ENCODE measurements around the gene SERPINB10.

The SERPINB10 gene

DNA sequence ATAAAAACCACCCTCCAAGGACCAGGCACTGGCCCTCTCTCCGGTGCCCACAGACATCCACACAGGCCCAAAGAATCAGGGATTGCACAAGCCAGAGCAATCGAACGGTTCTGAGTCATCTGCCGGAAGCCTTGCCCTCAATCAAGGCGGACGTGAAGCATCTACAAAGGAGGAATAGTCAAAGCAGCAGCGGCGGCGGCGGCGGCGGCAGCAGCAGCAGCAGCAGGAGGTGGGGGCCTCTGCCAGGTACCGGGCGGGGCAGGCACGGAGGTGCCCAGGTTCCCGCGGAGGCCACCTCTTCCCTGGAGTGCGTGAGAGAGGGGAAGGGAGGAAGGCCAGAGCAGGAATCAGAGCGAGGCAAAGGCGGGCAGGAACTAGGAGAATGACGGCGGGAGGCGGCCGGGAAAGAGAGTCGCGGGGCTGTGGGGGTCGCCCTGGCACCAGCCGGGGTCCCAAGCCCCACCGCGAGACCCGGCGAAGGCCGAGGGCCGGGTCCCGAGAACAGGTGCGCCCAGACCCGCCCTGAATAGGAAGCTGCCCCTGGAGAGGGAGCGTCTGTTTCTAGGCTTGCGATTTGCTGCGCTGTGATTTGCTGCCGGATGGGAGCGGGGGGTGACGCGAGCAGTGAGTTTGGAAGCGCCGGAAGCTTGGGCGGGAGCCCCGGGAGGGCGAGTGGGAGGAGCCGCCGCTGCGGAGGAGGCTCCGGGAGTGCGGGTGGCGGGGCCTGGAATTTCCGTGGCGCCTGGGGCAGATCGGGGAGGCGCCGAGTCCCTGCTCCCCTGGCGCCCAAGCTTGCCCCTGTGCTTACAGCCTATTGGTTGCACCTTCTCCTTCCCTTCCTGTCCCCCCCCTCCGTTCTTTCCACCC lies 62.4 kb downstream of the SERPINB10 start, which contains the start of gene SERPINB8:
Gene SERPINB8 (plus strand): TSS at position 140 of the 867 bp plus-strand sequence. CDS start 8,228 bp downstream, outside the sequence.
- Histone ChIP-seq H3K4me3 (replicated peaks; ENCODE audit: insufficient read depth, low read length) (peak within 1 kb of the TSS; percentile 95), H3K27me3 (ENCODE audit: insufficient read depth, poor library complexity, severe bottlenecking) (no peaks in the 10 kb centered on the region), H3K27ac (replicated peaks) (peak within 1 kb of the TSS; percentile 87)
- peak; percentile 92 to 93 for DNase-seq (ENCODE audit: low read depth in 1 of 2, low spot score in 1 of 2)
- TF ChIP-seq GABPA (IDR thresholded peaks at IDR 0.05; ENCODE audit: low read depth) = peak; percentile 51; the same call in 1 of the 2 replicates
- TF ChIP-seq, protein P1, sequence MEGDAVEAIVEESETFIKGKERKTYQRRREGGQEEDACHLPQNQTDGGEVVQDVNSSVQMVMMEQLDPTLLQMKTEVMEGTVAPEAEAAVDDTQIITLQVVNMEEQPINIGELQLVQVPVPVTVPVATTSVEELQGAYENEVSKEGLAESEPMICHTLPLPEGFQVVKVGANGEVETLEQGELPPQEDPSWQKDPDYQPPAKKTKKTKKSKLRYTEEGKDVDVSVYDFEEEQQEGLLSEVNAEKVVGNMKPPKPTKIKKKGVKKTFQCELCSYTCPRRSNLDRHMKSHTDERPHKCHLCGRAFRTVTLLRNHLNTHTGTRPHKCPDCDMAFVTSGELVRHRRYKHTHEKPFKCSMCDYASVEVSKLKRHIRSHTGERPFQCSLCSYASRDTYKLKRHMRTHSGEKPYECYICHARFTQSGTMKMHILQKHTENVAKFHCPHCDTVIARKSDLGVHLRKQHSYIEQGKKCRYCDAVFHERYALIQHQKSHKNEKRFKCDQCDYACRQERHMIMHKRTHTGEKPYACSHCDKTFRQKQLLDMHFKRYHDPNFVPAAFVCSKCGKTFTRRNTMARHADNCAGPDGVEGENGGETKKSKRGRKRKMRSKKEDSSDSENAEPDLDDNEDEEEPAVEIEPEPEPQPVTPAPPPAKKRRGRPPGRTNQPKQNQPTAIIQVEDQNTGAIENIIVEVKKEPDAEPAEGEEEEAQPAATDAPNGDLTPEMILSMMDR (IDR thresholded peaks at IDR 0.05; ENCODE audit: insufficient read depth, low read length) = no peak
- peak; percentile 77 for TF ChIP-seq POLR2AphosphoS5 (IDR thresholded peaks at IDR 0.05; ENCODE audit: low read depth)

DNA sequence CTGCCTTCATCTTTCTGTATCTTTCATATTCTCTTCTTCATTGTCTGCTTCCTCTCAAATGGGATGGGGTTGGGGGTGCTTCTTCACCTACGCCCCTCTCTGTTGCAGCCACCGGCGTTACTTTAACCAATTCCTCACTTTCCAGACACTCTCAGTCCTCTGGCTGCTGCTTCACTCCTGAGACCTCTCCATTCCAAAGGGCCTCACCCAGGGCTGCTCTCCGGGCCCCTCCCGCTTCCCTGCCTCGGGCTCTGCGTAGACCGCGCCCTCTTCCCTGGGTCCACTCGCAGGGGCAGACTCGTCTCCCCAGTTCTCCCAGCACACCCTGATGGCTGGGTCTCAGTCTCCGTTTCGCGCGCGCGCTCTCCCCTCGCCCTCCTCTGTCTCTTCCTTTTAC lies 63.0 kb downstream of the SERPINB10 start:
- Histone ChIP-seq H3K27ac (replicated peaks) (peak overlapping the region; percentile 87), H3K4me3 (replicated peaks; ENCODE audit: insufficient read depth, low read length) (peak overlapping the region; percentile 95), H3K27me3 (ENCODE audit: insufficient read depth, poor library complexity, severe bottlenecking) (no peaks in the 10 kb centered on the region)
- no peak for TF ChIP-seq SPI1 (IDR thresholded peaks at IDR 0.05; ENCODE audit: borderline replicate concordance, low read depth)
- TF ChIP-seq, protein P1 (IDR thresholded peaks at IDR 0.05; ENCODE audit: insufficient read depth, low read length) = no peak
- no peak for TF ChIP-seq GABPA (IDR thresholded peaks at IDR 0.05; ENCODE audit: low read depth)
- TF ChIP-seq, protein P2, sequence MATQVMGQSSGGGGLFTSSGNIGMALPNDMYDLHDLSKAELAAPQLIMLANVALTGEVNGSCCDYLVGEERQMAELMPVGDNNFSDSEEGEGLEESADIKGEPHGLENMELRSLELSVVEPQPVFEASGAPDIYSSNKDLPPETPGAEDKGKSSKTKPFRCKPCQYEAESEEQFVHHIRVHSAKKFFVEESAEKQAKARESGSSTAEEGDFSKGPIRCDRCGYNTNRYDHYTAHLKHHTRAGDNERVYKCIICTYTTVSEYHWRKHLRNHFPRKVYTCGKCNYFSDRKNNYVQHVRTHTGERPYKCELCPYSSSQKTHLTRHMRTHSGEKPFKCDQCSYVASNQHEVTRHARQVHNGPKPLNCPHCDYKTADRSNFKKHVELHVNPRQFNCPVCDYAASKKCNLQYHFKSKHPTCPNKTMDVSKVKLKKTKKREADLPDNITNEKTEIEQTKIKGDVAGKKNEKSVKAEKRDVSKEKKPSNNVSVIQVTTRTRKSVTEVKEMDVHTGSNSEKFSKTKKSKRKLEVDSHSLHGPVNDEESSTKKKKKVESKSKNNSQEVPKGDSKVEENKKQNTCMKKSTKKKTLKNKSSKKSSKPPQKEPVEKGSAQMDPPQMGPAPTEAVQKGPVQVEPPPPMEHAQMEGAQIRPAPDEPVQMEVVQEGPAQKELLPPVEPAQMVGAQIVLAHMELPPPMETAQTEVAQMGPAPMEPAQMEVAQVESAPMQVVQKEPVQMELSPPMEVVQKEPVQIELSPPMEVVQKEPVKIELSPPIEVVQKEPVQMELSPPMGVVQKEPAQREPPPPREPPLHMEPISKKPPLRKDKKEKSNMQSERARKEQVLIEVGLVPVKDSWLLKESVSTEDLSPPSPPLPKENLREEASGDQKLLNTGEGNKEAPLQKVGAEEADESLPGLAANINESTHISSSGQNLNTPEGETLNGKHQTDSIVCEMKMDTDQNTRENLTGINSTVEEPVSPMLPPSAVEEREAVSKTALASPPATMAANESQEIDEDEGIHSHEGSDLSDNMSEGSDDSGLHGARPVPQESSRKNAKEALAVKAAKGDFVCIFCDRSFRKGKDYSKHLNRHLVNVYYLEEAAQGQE (IDR thresholded peaks at IDR 0.05; ENCODE audit: insufficient replicate concordance, low read depth) = no peak
- TF ChIP-seq POLR2AphosphoS5 (IDR thresholded peaks at IDR 0.05; ENCODE audit: low read depth) = no peak
- DNase-seq (ENCODE audit: low read depth in 1 of 2, low spot score in 1 of 2) = no peak

DNA sequence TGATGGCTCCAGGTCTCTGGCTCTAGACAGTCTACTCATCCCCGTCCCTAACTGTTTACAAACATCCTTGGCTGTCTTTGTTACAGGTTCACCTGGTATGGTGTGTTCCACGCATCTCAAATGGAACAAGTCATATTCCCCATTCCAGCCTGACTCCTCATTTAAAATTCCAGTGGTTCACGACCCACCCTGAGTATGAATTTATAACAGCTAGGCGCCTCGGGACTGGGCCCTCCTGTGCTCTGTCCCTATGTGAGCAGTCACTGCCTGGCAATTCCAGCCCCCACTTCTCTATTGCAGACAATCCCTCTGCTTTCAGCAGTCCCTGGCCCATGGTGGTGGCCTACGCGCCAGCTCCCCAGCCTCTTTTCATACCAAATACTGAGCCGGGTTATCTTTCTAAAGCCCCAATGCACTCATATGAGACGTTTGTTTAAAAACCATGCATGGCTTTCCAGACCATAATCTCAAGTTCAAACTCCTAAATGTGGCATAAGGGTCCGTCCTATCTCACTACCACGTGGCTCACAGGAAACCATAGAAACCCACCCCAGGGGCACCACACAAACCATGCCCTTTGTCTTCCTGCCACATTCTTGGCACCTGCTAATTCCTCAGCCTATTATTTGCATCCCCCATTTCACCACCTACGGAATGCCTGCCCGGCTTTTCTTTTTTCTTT lies 63.7 kb downstream of the SERPINB10 start:
- peak overlapping the region; percentile 87 for H3K27ac ChIP-seq (replicated peaks)
- DNase-seq (ENCODE audit: low read depth in 1 of 2, low spot score in 1 of 2) = no peak
- H3K4me3 ChIP-seq (replicated peaks; ENCODE audit: insufficient read depth, low read length) = peak overlapping the region; percentile 95
- H3K27me3 ChIP-seq (ENCODE audit: insufficient read depth, poor library complexity, severe bottlenecking) = no peaks in the 10 kb centered on the region
- TF ChIP-seq, protein P2 (IDR thresholded peaks at IDR 0.05; ENCODE audit: insufficient replicate concordance, low read depth) = no peak
- no peak for TF ChIP-seq SPI1 (IDR thresholded peaks at IDR 0.05; ENCODE audit: borderline replicate concordance, low read depth)
- TF ChIP-seq GABPA (IDR thresholded peaks at IDR 0.05; ENCODE audit: low read depth) = no peak
- TF ChIP-seq, protein P1 (IDR thresholded peaks at IDR 0.05; ENCODE audit: insufficient read depth, low read length) = no peak
- TF ChIP-seq POLR2AphosphoS5 (IDR thresholded peaks at IDR 0.05; ENCODE audit: low read depth) = no peak

All from HL-60 (cell line).